ENCODE measurements around the gene FGF18.

Gene FGF18

GRCh38 chr5:171450423-171451331 is 31.2 kb downstream of the FGF18 start (continued):
- 0 out of 2 replicates have a peak, but pooled peaks have one; percentile 8 for TF ChIP-seq ZBTB8A (tag by site-specific recombination; IDR thresholded peaks at IDR 0.05)
- no peak for TF ChIP-seq ZNF449 (tag by site-specific recombination; IDR thresholded peaks at IDR 0.05)
- TF ChIP-seq GLIS2 (tag by site-specific recombination; IDR thresholded peaks at IDR 0.05): peak; percentile 41
- no peak for TF ChIP-seq ZNF2 (tag by site-specific recombination; IDR thresholded peaks at IDR 0.05)
- TF ChIP-seq REST (tag by site-specific recombination; IDR thresholded peaks at IDR 0.05): no peak

GRCh38 chr5:171451421-171451820 is 32.0 kb downstream of the FGF18 start:
- CTCF ChIA-PET: interaction anchor here (0.6 kb wide), 1 partner anchor 155 kb away, joined by 3 read pairs; no protein-coding TSS in a partner anchor
- no peak for TF ChIP-seq ZNF398 (tag by site-specific recombination; IDR thresholded peaks at IDR 0.05)
- TF ChIP-seq GLI4 (tag by site-specific recombination; IDR thresholded peaks at IDR 0.05): no peak
- no peak for TF ChIP-seq ZNF140 (tag by site-specific recombination; IDR thresholded peaks at IDR 0.05)
- peak; percentile 36 for TF ChIP-seq EGR2 (tag by site-specific recombination; IDR thresholded peaks at IDR 0.05; ENCODE audit: low read depth)
- TF ChIP-seq ZNF174 (tag by site-specific recombination; IDR thresholded peaks at IDR 0.05): no peak
- POLR2A ChIA-PET: no interaction called here
- no peaks in the 10 kb centered on the region for H3K36me3 ChIP-seq (ENCODE audit: control insufficient read depth in 2 of 2, insufficient read depth in 1 of 2, low read length in 2 of 2)
- H3K4me1 ChIP-seq (ENCODE audit: control insufficient read depth, insufficient read depth, low read length): no peaks in the 10 kb centered on the region
- H3K27ac ChIP-seq (ENCODE audit: extremely low read depth, low read depth, low read length): no peak overlapping the region
- H3K9me3 ChIP-seq (ENCODE audit: control insufficient read depth, insufficient read depth, low read depth, low read length): no peaks in the 10 kb centered on the region
- H3K4me3 ChIP-seq (ENCODE audit: low read depth, low read length): no peak overlapping the region

- H3K9me3 ChIP-seq (ENCODE audit: control insufficient read depth, insufficient read depth, low read depth, low read length): no peaks in the 10 kb centered on the region
- ChIA-PET POLR2A (no interaction called here), CTCF (interaction anchor here (0.7 to 1.5 kb wide), 5 partner anchors 10 to 92 kb away, joined by 3 to 5 read pairs (median 4); no protein-coding TSS in a partner anchor)
- no peak overlapping the region for H3K27ac ChIP-seq (ENCODE audit: extremely low read depth, low read depth, low read length)
- TF ChIP-seq ZNF221 (tag by site-specific recombination; IDR thresholded peaks at IDR 0.05; ENCODE audit: borderline replicate concordance): no peak
- TF ChIP-seq ZNF76 (tag by site-specific recombination; IDR thresholded peaks at IDR 0.05; ENCODE audit: borderline replicate concordance, low read depth): no peak
- no peak for TF ChIP-seq HOXC10 (CRISPR knock-in tag; IDR thresholded peaks at IDR 0.05)
- no peak for TF ChIP-seq ZNF132 (tag by site-specific recombination; IDR thresholded peaks at IDR 0.05; ENCODE audit: borderline replicate concordance)
- no peak for TF ChIP-seq MYNN (tag by site-specific recombination; IDR thresholded peaks at IDR 0.05; ENCODE audit: borderline replicate concordance)
- no peak for TF ChIP-seq ZNF175 (tag by site-specific recombination; IDR thresholded peaks at IDR 0.05)
- TF ChIP-seq SALL2 (tag by site-specific recombination; IDR thresholded peaks at IDR 0.05; ENCODE audit: borderline replicate concordance): no peak
- no peaks in the 10 kb centered on the region for H3K4me1 ChIP-seq (ENCODE audit: control insufficient read depth, insufficient read depth, low read length)
- no peaks in the 10 kb centered on the region for H3K36me3 ChIP-seq (ENCODE audit: control insufficient read depth in 2 of 2, insufficient read depth in 1 of 2, low read length in 2 of 2)
- H3K4me3 ChIP-seq (ENCODE audit: low read depth, low read length): no peak overlapping the region
These were observed 33.7 kb downstream of the FGF18 start for GRCh38 chr5:171453056-171453725.
